Endothelial cell of umbilical vein (primary cell): Measurements from ENCODE around the gene CLC. TPM values are rescaled to one million over a fixed set of nuclear protein-coding genes. Genes with fewer than 3 reads are reported as not detected.

Experiments
- BruUV-seq: library from RNA; stranded (reverse); fragments of 400-500 nt; replicated peaks from 2 replicates; lab custom pipeline; 2021; lab: Mats Ljungman, UMichigan
- CTCF ChIA-PET: fragments of 300-600, 350-600 bp; sonication (Branson Sonifier 250); formaldehyde crosslinking; loops from one replicate; lab custom pipeline; 2021; ENCODE audit warnings: antibody characterized with exemption, inconsistent platforms; lab: Charles Lee
- POLR2A ChIA-PET: fragments of 300-600, 350-600 bp; sonication (Branson Sonifier 250); formaldehyde crosslinking; loops from one replicate; lab custom pipeline; 2021; ENCODE audit warnings: antibody characterized with exemption, inconsistent platforms; lab: Charles Lee
- DNase-seq: peaks from one replicate; pipeline ENCODE4 v3.0.0-alpha.2; 2011; ENCODE audit warnings: low read depth, low spot score
- FAIRE-seq: peaks from 2 replicates; lab custom pipeline; 2011; peaks lifted over from hg19 to GRCh38; lab: Jason Lieb, UNC
- H2AFZ ChIP-seq: 2 replicates; pipeline ENCODE4 v1.6.0; 2012; ENCODE audit warnings: low read depth, low read length, control low read depth, inconsistent platforms
- H3K27ac ChIP-seq: 2 replicates; pipeline ENCODE4 v1.5.1; 2011; ENCODE audit warnings: low read depth, mild to moderate bottlenecking, control low read depth, low read length, moderate library complexity; ENCODE audit not compliant: insufficient read depth
- H3K27me3 ChIP-seq, 2 experiments: 2 replicates each; pipeline versions ENCODE4 v1.6.0 to v1.6.1; 2011; ENCODE audit warnings: low read length in 2 of 2, mixed read lengths in 1 of 2; ENCODE audit not compliant: control insufficient read depth in 2 of 2, insufficient read depth in 2 of 2
- H3K36me3 ChIP-seq, 2 experiments: 2 replicates in 1 of 2; 3 replicates in 1 of 2; pipeline ENCODE4 v1.5.1; 2011; ENCODE audit warnings: low read length in 2 of 2, mild to moderate bottlenecking in 1 of 2, moderate library complexity in 1 of 2; ENCODE audit not compliant: control insufficient read depth in 2 of 2, insufficient read depth in 2 of 2; ENCODE audit errors: extremely low read depth in 1 of 2
- H3K4me1 ChIP-seq: 3 replicates; pipeline ENCODE4 v1.5.1; 2011; ENCODE audit warnings: mild to moderate bottlenecking, low read length; ENCODE audit not compliant: control insufficient read depth, insufficient read depth; ENCODE audit errors: extremely low read depth
- H3K4me2 ChIP-seq: 2 replicates; pipeline ENCODE4 v1.6.1; 2011; ENCODE audit warnings: low read length, control low read depth, mixed read lengths; ENCODE audit not compliant: insufficient read depth
- H3K4me3 ChIP-seq, 3 experiments: fragments of 200-600 bp in 1 of 3; sonication (generic), shearing (Covaris generic) in 1 of 3; replicated peaks in 1 of 3; 2 replicates each; pipeline ENCODE4 v1.5.1; 2011 to 2016; ENCODE audit warnings: control low read depth in 3 of 3, low read length in 3 of 3, mild to moderate bottlenecking in 2 of 3, inconsistent platforms in 1 of 3, low read depth in 1 of 3, moderate library complexity in 1 of 3; ENCODE audit not compliant: insufficient read depth in 1 of 3
- H3K79me2 ChIP-seq: 2 replicates; pipeline ENCODE4 v1.6.0; 2012; ENCODE audit warnings: low read length, inconsistent platforms; ENCODE audit not compliant: control insufficient read depth, insufficient read depth
- H3K9ac ChIP-seq: replicated peaks from 2 replicates; pipeline ENCODE3; 2011; ENCODE audit warnings: low read length, control low read depth; ENCODE audit not compliant: insufficient read depth; ENCODE audit errors: extremely low read depth
- H3K9me1 ChIP-seq: replicated peaks from 3 replicates; pipeline ENCODE4 v1.6.0; 2011; ENCODE audit warnings: mild to moderate bottlenecking, low read length; ENCODE audit not compliant: control insufficient read depth, insufficient read depth; ENCODE audit errors: extremely low read depth
- H3K9me3 ChIP-seq: replicated peaks from 2 replicates; pipeline ENCODE4 v1.5.1; 2012; ENCODE audit warnings: low read length, inconsistent platforms; ENCODE audit not compliant: control insufficient read depth, insufficient read depth
- H4K20me1 ChIP-seq: replicated peaks from 2 replicates; pipeline ENCODE3; 2011; ENCODE audit warnings: mild to moderate bottlenecking, low read length; ENCODE audit not compliant: control insufficient read depth, insufficient read depth; ENCODE audit errors: extremely low read depth
- EZH2 ChIP-seq: IDR thresholded peaks from 2 replicates; pipeline ENCODE4 v1.6.1; 2012; ENCODE audit warnings: borderline replicate concordance, low read depth, mild to moderate bottlenecking, moderate library complexity, low read length, inconsistent platforms; ENCODE audit not compliant: severe bottlenecking
- FOS ChIP-seq: IDR thresholded peaks from 2 replicates; pipeline ENCODE4 v1.6.1; 2011; ENCODE audit warnings: mild to moderate bottlenecking, low read length, moderate library complexity, borderline replicate concordance; ENCODE audit not compliant: insufficient read depth
- GATA2 ChIP-seq: IDR thresholded peaks from 2 replicates; pipeline ENCODE4 v1.7.0; 2011; ENCODE audit warnings: low read depth, mild to moderate bottlenecking, moderate library complexity, mixed read lengths, low read length; ENCODE audit not compliant: insufficient read length, insufficient read depth
- JUN ChIP-seq: IDR thresholded peaks from 2 replicates; pipeline ENCODE4 v1.6.1; 2011; ENCODE audit warnings: borderline replicate concordance, low read depth; ENCODE audit not compliant: insufficient read length, insufficient read depth
- MYC ChIP-seq: IDR thresholded peaks from one replicate; pipeline ENCODE4 v1.6.1; 2011; ENCODE audit warnings: mild to moderate bottlenecking, low read depth, low read length
- POLR2AphosphoS5 ChIP-seq: IDR thresholded peaks from 2 replicates; pipeline ENCODE4 v1.6.1; 2012; ENCODE audit warnings: low read depth, mild to moderate bottlenecking, control low read depth, low read length, moderate library complexity; ENCODE audit not compliant: insufficient read depth
- dilution Hi-C: fragments of 300-500 bp; cut with MboI; formaldehyde crosslinking; loops from one replicate; pipeline ENCODE4 v1.15.0; 2019; ENCODE audit warnings: low sequenced_read_pairs; ENCODE audit not compliant: extremely low pct_ligation_motif_present
- intact Hi-C: fragments of 100-400 bp; cut with micrococcal nuclease; formaldehyde crosslinking; loops from one replicate; pipeline ENCODE4 v1.10.0; 2022
- polyA plus RNA-seq, 4 experiments: library from polyadenylated mRNA; depleted of rRNA in 3 of 4; stranded (reverse) in 3 of 4; unstranded in 1 of 4; fragments of >200 nt; gene quantifications; 2 replicates each; pipeline versions ENCODE4 v1.2.1 to v1.2.3, GENCODE V29; 2011 to 2012; ENCODE audit warnings: missing spikeins in 1 of 4
- total RNA-seq: library from RNA; stranded (reverse); gene quantifications from 2 replicates; pipeline ENCODE4 v1.2.3, GENCODE V29; 2021
- TF ChIP-seq, protein P1 (sequence below): IDR thresholded peaks from 2 replicates; pipeline ENCODE4 v1.6.1; 2011; ENCODE audit not compliant: insufficient read depth, insufficient read length
- TF ChIP-seq, protein P2 (sequence below), 2 donors: IDR thresholded peaks; 1 replicate in 1 of 2; 2 replicates in 1 of 2; pipeline ENCODE4 v1.5.1; 2011; ENCODE audit warnings: low read length in 2 of 2, mild to moderate bottlenecking in 2 of 2, moderate library complexity in 2 of 2, control low read depth in 1 of 2, inconsistent platforms in 1 of 2, low read depth in 1 of 2; ENCODE audit not compliant: insufficient read depth in 1 of 2; ENCODE audit errors: extremely low read depth in 1 of 2

Gene CLC
- total and polyA plus RNA-seq, 2 donors (not counting 3 experiments of a cell fraction or from before 2014, with no cell fraction given) = not detected

DNA sequence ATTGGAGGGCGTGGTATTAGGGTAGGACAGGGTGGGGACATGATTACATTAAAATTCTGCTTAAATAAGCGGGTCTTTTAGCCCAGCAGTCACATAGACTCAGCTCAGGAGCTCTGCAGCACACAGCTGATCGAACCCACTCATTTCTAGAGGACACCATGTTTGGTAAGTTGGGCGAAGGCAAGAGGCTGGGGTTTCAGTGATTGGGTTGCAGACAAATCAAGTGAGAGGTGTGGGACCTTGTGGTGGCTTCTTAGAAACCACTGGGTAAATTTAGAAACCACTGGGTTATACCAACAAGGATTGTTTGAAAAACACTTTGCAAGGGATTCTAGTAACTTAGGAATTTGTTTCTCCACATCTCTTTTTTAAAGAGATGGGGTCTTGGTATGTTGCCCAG, 40.9 kb upstream of the CLC start, which contains the start of gene LEUTX:
LEUTX (plus strand) TSS at position 92 of the 400 bp plus-strand sequence; CDS start at position 159, 67 bp downstream.
- intact Hi-C loops = no loop called here

More for the DNA sequence above, 40.9 kb upstream of the CLC start, which contains the start of gene LEUTX:
- Histone ChIP-seq H3K4me2 (no peak within 1 kb of the TSS), H3K4me1 (no peaks in the 10 kb centered on the region), H2AFZ (no peak within 1 kb of the TSS), H3K79me2 (no peaks in the 10 kb centered on the region), H3K36me3 (no peaks in the 10 kb centered on the region), H3K9ac (no peak within 1 kb of the TSS), H3K9me3 (no peaks in the 10 kb centered on the region), H3K9me1 (no peaks in the 10 kb centered on the region), H3K27me3 (peaks cover 3 to 5% of the 10 kb centered on the region in 2 experiments), H4K20me1 (no peaks in the 10 kb centered on the region), H3K27ac (no peak within 1 kb of the TSS), H3K4me3 (no peak within 1 kb of the TSS)
- dilution Hi-C loops = no loop called here
- TF ChIP-seq JUN = no peak
- no peak for TF ChIP-seq MYC
- TF ChIP-seq, protein P1, sequence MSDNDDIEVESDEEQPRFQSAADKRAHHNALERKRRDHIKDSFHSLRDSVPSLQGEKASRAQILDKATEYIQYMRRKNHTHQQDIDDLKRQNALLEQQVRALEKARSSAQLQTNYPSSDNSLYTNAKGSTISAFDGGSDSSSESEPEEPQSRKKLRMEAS = no peak
- TF ChIP-seq FOS = no peak
- no peak for TF ChIP-seq POLR2AphosphoS5
- no peak for TF ChIP-seq GATA2
- no peak for TF ChIP-seq EZH2
- TF ChIP-seq, protein P2, sequence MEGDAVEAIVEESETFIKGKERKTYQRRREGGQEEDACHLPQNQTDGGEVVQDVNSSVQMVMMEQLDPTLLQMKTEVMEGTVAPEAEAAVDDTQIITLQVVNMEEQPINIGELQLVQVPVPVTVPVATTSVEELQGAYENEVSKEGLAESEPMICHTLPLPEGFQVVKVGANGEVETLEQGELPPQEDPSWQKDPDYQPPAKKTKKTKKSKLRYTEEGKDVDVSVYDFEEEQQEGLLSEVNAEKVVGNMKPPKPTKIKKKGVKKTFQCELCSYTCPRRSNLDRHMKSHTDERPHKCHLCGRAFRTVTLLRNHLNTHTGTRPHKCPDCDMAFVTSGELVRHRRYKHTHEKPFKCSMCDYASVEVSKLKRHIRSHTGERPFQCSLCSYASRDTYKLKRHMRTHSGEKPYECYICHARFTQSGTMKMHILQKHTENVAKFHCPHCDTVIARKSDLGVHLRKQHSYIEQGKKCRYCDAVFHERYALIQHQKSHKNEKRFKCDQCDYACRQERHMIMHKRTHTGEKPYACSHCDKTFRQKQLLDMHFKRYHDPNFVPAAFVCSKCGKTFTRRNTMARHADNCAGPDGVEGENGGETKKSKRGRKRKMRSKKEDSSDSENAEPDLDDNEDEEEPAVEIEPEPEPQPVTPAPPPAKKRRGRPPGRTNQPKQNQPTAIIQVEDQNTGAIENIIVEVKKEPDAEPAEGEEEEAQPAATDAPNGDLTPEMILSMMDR (IDR thresholded peaks at IDR 0.05; ENCODE audit: extremely low read depth in 1 of 2, insufficient read depth in 1 of 2, low read depth in 1 of 2, low read length in 2 of 2) = no peak
- ChIA-PET POLR2A (no interaction called here), CTCF (interaction anchor here (1.5 kb wide), 1 partner anchor 9 kb away, joined by 6 read pairs; no protein-coding TSS in a partner anchor)
- FAIRE-seq = no peak
- no TSS peak for BruUV-seq
- DNase-seq = no peak
